Stimulated activated effector memory CD8-positive, alpha-beta T cell treated with anti-CD3 and anti-CD28 coated beads, Interleukin-12 subunit alpha, Interleukin-12 subunit beta, amount 100 ng/mL, for 72 hours (primary cell): Measurements from ENCODE around the gene RDH5.
A peak's percentile ranks its signal among the peaks of the same experiment; 100 is the strongest.

Source experiments
- ATAC-seq: fragments of 150-1000 bp; cut with Tn5 transposase; 2 replicates; pipeline ENCODE4 v1.10.0; 2021
- DNase-seq, 2 donors: peaks; one replicate each; pipeline ENCODE4 v3.0.0; 2021 to 2022; ENCODE audit warnings: low spot score in 2 of 2
- H3K27ac Mint-ChIP-seq: one replicate; pipeline ENCODE4 v1.8.0; 2022; ENCODE audit warnings: mild to moderate bottlenecking, mixed read lengths
- H3K36me3 Mint-ChIP-seq: one replicate; pipeline ENCODE4 v1.8.0; 2022; ENCODE audit warnings: mild to moderate bottlenecking, mixed read lengths
- H3K4me1 Mint-ChIP-seq: one replicate; pipeline ENCODE4 v1.8.0; 2022; ENCODE audit warnings: mixed read lengths
- H3K4me3 Mint-ChIP-seq: one replicate; pipeline ENCODE4 v1.8.0; 2022; ENCODE audit warnings: mild to moderate bottlenecking, mixed read lengths
- H3K9me3 Mint-ChIP-seq: one replicate; pipeline ENCODE4 v1.8.0; 2022; ENCODE audit warnings: mixed read lengths

The RDH5 gene

DNA sequence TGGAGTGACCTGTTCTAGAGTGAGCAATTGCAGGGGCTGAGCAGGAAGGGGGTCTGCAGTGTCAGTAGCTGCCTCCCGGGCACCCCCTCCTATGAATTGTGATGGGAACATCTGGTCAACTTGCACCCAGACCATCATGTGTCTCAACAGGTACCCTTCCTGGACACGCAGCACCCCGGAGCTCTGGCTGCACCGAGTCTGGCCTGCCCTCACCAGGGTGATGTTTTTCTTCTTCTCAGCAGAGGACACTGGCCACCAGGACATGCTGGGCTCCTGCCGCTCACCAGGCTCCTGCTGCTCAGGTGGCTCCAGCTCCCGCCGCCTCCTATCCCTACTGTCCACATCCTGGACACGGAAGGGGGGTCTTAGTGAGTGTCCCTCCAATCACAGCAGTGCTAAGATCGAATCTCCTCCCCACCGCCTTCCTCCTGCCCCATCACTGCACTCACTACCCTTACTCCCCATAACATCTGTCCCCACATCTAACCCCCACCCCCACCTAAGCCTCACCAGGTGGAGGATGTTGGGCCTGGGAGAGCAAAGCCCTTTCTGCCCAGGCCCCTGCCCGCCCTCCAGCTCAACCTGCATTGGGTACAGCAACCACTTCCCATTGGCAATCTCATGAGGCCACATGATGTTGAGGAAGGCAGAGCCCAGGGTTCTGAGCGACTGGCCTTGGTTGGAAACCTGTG lies 27.4 kb upstream of the RDH5 start:
- Mint-ChIP-seq H3K9me3 (no peaks in the 10 kb centered on the region), H3K27ac (no peak overlapping the region), H3K4me3 (no peak overlapping the region), H3K4me1 (peaks cover 4% of the 10 kb centered on the region), H3K36me3 (no peaks in the 10 kb centered on the region)
- DNase-seq: no peak
- ATAC-seq: no peak

- Mint-ChIP-seq H3K4me3 (no peak overlapping the region), H3K9me3 (no peaks in the 10 kb centered on the region), H3K4me1 (no peaks in the 10 kb centered on the region), H3K36me3 (no peaks in the 10 kb centered on the region), H3K27ac (peak overlapping the region; percentile 30)
- no peak for ATAC-seq
- no peak for DNase-seq
Observed at GRCh38 chr12:55693323-55694187, 26.6 kb upstream of the RDH5 start.

GRCh38 chr12:55694188-55694515 lies 26.0 kb upstream of the RDH5 start:
- DNase-seq (no peak), ATAC-seq (no peak)
- Mint-ChIP-seq H3K36me3 (no peaks in the 10 kb centered on the region), H3K4me3 (no peak overlapping the region), H3K4me1 (no peaks in the 10 kb centered on the region), H3K27ac (peak overlapping the region; percentile 30), H3K9me3 (no peaks in the 10 kb centered on the region)

DNA sequence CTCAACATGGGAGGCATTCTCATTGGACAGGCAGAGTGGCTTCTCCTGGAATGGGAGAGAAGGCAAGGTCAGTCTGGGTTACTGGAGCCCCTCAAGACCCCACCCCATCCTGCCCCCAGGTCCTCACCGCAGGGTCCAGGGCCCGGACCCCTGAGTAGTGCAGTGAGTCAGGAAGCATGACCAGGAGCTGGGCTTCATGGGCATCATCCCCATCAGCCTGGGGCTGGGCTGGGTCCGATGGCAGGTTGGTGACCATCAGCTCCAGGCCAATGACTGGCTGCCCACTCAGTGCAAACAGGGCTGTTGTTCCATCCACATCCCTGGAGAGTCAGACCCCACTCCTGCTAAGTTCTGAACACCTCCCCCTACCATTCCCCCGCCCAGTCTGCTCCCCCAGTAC lies 25.5 kb upstream of the RDH5 start:
- Mint-ChIP-seq H3K4me3 (no peak overlapping the region), H3K36me3 (no peaks in the 10 kb centered on the region), H3K27ac (no peak overlapping the region), H3K9me3 (no peaks in the 10 kb centered on the region), H3K4me1 (no peaks in the 10 kb centered on the region)
- ATAC-seq (no peak), DNase-seq (no peak)

- H3K9me3 Mint-ChIP-seq: no peaks in the 10 kb centered on the region
- no peak overlapping the region for H3K4me3 Mint-ChIP-seq
- H3K36me3 Mint-ChIP-seq: no peaks in the 10 kb centered on the region
- DNase-seq (no peak), ATAC-seq (no peak)
- peak overlapping the region; percentile 50 for H3K27ac Mint-ChIP-seq
- H3K4me1 Mint-ChIP-seq: no peaks in the 10 kb centered on the region
Observed at GRCh38 chr12:55695349-55695748, 24.8 kb upstream of the RDH5 start.

DNA sequence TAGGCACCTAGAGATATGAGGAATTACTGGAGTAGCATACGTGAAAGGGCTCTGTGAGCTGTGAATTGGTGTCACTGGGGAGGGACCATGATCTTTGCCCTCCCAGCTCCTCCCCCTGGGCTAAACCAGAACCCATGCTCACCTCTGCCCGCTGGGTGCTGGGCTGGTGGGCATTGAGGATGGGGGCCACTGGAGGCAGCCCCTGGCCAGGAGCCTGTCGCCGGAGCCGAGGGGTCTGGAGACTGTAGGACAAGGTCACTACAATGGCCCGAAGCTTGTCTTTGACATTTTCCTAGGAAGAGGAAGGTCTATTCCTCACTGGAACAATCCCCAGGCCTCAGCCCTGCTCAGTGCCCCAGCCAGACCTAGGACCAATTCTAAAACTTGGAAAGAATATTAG lies 24.1 kb upstream of the RDH5 start:
- H3K36me3 Mint-ChIP-seq: no peaks in the 10 kb centered on the region
- H3K9me3 Mint-ChIP-seq: no peaks in the 10 kb centered on the region
- no peak overlapping the region for H3K27ac Mint-ChIP-seq
- ATAC-seq (no peak), DNase-seq (no peak)
- no peak overlapping the region for H3K4me3 Mint-ChIP-seq
- H3K4me1 Mint-ChIP-seq: no peaks in the 10 kb centered on the region

- Mint-ChIP-seq H3K9me3 (no peaks in the 10 kb centered on the region), H3K4me1 (no peaks in the 10 kb centered on the region), H3K27ac (no peak overlapping the region), H3K36me3 (no peaks in the 10 kb centered on the region), H3K4me3 (no peak overlapping the region)
- ATAC-seq (no peak), DNase-seq (no peak)
Observed at GRCh38 chr12:55696796-55697462, 23.3 kb upstream of the RDH5 start.

- Mint-ChIP-seq H3K4me3 (no peak overlapping the region), H3K27ac (no peak overlapping the region), H3K36me3 (no peaks in the 10 kb centered on the region), H3K4me1 (no peaks in the 10 kb centered on the region), H3K9me3 (no peaks in the 10 kb centered on the region)
- ATAC-seq (no peak), DNase-seq (no peak)
Observed at GRCh38 chr12:55697686-55698085, 22.5 kb upstream of the RDH5 start.

DNA sequence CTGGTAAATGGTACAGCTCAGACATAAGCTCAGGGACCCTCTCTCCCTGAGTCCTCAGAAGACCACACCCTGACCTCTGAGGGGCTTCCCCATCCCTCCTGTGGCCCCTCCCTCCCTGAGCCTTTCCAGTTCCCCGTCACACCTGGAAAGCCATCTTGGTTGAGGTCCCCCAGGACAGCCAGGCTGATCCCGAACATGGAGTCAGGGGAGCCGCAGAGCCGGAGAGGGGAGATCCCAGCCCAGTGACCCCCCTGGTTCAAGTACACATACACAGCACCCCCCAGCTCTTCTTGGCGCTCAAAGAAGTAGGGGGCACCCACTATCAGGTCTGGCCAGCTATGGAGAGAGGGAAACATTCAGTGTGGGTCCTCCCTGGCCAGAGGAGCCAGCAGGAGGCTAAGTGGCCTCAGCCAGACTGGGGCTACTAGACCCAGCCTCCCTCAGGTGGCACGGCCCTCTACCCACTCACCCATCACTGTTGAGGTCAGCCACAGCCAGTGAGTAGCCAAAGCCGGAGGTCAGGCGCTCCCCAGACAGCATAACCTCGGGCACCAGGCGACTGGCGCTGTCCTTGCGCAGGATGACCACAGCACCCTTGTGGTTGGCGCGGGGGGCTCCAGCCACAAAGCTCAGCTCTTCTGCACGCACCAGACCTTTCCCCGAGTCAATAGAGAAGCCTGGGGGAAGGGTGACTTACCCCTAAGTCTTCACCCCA lies 21.8 kb upstream of the RDH5 start:
- no peak for ATAC-seq
- Mint-ChIP-seq H3K9me3 (no peaks in the 10 kb centered on the region), H3K4me3 (no peak overlapping the region), H3K36me3 (no peaks in the 10 kb centered on the region), H3K27ac (no peak overlapping the region), H3K4me1 (no peaks in the 10 kb centered on the region)
- DNase-seq: no peak

DNA sequence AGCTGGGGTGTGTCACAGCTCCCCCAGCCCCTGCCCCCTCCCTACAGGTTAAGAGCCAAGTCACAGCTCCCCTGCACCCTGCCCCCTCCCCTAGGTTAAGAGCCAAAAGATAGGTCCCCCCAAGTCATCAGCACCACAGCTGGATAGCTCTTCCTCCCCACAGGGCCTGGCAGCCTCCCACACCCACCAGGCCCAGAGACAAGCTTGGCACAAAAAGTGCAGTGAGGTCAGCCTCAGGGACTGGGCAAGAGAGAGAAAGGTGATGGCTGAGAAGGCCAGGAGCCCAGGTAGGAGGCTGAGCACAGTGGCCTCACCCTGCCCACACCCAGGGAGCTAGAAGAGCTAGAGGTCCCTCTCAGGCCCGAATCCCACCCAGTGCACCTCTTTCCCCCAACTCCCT lies 21.2 kb upstream of the RDH5 start:
- Mint-ChIP-seq H3K36me3 (no peaks in the 10 kb centered on the region), H3K4me1 (no peaks in the 10 kb centered on the region), H3K4me3 (no peak overlapping the region), H3K9me3 (no peaks in the 10 kb centered on the region), H3K27ac (no peak overlapping the region)
- DNase-seq (no peak), ATAC-seq (no peak)

GRCh38 chr12:55699471-55700055 lies 20.6 kb upstream of the RDH5 start:
- H3K4me3 Mint-ChIP-seq: no peak overlapping the region
- H3K36me3 Mint-ChIP-seq: no peaks in the 10 kb centered on the region
- no peak overlapping the region for H3K27ac Mint-ChIP-seq
- DNase-seq (no peak), ATAC-seq (no peak)
- no peaks in the 10 kb centered on the region for H3K9me3 Mint-ChIP-seq
- no peaks in the 10 kb centered on the region for H3K4me1 Mint-ChIP-seq

- Mint-ChIP-seq H3K4me1 (no peaks in the 10 kb centered on the region), H3K4me3 (no peak overlapping the region), H3K27ac (no peak overlapping the region), H3K36me3 (no peaks in the 10 kb centered on the region), H3K9me3 (no peaks in the 10 kb centered on the region)
- DNase-seq (no peak), ATAC-seq (no peak)
Observed at GRCh38 chr12:55700255-55701018, 19.8 kb upstream of the RDH5 start.

- H3K4me3 Mint-ChIP-seq: no peak overlapping the region
- H3K9me3 Mint-ChIP-seq: no peaks in the 10 kb centered on the region
- ATAC-seq (no peak), DNase-seq (no peak)
- no peak overlapping the region for H3K27ac Mint-ChIP-seq
- peaks cover 9% of the 10 kb centered on the region for H3K4me1 Mint-ChIP-seq
- no peaks in the 10 kb centered on the region for H3K36me3 Mint-ChIP-seq
Observed at GRCh38 chr12:55702861-55703260, 17.3 kb upstream of the RDH5 start.

GRCh38 chr12:55703288-55703687 lies 16.9 kb upstream of the RDH5 start:
- ATAC-seq (no peak), DNase-seq (no peak)
- Mint-ChIP-seq H3K4me1 (peaks cover 14% of the 10 kb centered on the region), H3K4me3 (no peak overlapping the region), H3K27ac (no peak overlapping the region), H3K36me3 (no peaks in the 10 kb centered on the region), H3K9me3 (no peaks in the 10 kb centered on the region)
